NCI-H146 treated with DMSO at 0.1 percent for 48 hours (cell line): ENCODE data around the gene ASB11.

Experiments
- DNase-seq: peaks from one replicate; lab custom pipeline; 2025; ENCODE audit not compliant: unreplicated experiment; lab: John Stamatoyannopoulos, UW

ASB11 gene, protein sequence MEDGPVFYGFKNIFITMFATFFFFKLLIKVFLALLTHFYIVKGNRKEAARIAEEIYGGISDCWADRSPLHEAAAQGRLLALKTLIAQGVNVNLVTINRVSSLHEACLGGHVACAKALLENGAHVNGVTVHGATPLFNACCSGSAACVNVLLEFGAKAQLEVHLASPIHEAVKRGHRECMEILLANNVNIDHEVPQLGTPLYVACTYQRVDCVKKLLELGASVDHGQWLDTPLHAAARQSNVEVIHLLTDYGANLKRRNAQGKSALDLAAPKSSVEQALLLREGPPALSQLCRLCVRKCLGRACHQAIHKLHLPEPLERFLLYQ

DNA sequence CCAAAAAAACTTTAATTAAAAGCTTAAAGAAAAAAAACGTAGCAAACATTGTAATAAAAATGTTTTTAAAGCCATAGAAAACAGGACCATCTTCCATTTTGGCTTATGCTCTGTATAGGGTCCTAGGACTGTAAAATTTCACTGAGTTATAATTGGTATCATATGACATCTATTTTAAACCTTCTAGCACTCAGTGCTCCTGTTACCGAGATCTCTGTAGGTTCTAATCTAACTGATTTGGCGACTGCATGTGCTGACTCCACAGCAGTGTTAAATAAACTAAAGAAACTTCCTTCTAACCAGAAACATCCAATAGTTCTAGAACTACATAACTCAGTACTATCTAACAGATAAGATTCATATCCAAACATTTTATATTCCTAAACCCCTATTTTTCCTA, at the start of gene ASB11:
Gene ASB11 (minus strand): TSS at position 132 of the 400 bp plus-strand sequence. CDS start 35 bp downstream, at position 97.
- no peak for DNase-seq

DNA sequence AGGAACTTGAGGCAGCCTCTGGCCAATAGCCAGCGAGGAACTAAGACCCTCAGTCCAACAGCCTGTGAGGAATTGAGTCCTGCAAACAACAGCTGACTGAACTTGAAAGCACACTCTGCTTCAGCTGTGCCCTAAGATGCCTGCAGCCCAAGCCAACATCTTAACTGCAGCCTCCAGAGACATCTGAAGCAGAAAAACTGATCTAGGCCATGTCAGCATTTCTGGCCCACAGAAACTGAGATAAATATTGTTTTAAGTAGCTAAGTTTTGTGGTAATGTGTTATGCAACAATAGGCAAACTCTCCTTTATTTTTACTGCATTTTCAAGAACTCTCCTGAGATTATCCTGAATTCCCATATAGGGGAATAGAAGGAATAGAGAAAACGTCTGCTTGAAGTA, 44.3 kb upstream of the ASB11 start:
- no peak for DNase-seq

DNA sequence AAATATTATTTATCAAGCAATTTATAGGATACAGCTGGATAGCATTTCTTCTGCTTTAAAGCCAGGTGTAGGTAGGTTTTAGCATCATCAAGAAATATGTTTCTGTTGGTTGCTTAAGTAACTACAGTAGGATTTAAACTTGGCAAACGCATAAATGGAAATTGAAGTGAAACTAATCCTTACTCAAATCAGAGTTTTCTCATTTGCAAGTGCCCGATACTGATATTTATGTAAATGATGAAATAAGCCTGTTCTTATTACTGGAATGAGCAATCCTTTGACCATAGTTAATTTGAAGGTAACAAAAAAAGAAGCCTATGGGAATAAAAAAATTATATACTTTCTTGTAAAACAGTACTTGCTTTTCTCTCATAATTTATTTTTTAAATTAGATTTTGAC, 43.1 kb upstream of the ASB11 start:
- DNase-seq, result no peak

DNA sequence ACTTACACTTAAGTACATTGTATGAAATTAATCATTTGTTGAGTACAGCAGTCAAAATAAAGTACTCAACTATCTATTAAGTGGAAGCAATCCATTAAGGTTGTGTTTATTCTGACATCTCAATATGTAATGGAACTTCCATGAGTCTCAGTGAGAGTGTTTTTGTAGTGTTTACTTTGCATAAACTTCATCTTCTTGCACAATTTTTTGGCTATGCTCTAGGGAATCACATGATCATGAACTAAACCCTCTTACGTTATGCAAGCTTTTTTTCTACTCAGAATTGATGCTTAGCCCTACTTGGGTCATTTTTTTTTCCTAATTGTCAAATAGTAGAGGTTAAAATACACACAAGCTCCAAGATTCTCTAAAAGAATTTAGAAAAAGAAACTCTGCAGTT, 41.0 kb upstream of the ASB11 start:
- no peak for DNase-seq

DNA sequence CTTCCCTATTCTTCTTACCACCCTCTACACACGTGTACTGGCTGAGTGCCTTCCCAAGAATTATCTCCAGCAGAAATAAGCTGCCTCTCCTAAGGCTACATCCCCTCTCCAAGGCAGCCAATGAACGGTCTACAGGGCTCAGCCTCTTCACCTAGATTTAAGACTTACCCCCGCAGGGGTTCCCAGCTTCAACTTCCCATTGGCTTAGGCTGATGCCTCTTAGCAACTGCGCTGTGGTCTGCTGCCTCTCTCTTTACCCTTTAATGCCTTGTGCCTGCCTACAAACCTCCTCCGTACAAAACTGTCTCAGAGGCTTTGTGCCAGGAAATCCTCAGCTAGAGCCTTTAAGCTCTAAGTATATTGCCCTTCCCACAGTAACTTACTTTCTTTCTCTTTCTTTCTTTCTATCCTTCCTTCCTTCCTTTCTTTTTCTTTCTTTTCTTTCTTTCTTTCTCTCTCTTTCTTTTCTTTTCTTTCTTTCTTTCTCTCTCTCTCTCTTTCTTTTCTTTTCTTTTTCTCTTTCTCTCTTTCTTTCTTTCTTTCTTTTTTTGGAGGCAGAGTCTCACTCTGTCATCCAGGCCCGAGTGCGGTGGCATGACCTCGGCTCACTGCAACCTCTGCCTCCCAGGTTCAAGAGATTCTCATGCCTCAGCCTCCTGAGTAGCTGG, 35.0 kb upstream of the ASB11 start:
- no peak for DNase-seq

DNA sequence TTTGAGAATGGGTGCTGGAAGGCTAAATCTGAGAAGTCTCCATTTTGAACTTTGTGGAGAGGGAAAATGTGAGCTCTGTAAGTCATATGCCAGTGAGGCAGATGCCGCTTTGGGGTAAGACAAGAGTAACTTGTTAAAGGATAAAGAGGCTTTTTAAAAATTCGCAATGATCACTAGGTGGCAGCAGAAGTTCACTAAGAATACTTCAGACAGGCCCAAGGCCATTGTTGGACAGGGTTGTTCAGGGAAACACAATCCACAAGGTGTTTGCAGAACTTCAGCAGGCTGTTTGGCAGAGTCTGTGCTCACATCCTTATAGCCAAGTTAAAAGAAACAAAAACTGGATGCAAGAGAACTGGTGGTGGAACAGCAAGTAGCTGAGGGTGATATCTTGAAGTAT, 33.6 kb upstream of the ASB11 start:
- DNase-seq, result peak; percentile 34

DNA sequence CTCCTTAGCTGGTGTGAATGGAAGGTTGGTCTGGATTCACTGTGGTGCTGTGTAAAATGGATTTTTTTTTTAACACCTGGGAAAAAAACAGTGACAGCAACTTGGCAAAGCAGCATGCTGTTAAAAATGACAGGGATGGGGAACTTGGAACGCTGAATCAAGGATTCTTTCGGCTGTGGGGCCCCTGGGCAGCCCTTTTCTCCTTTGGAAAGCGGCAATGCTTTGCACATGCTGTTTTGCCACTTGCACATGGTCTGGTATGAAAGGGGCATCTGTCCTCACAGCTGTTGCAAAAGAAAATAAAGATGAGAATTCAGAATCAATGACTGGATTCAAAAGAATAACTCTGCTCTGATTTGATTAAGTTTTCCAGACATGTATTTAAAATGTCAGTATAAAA, 30.5 kb upstream of the ASB11 start:
- DNase-seq, result no peak

DNA sequence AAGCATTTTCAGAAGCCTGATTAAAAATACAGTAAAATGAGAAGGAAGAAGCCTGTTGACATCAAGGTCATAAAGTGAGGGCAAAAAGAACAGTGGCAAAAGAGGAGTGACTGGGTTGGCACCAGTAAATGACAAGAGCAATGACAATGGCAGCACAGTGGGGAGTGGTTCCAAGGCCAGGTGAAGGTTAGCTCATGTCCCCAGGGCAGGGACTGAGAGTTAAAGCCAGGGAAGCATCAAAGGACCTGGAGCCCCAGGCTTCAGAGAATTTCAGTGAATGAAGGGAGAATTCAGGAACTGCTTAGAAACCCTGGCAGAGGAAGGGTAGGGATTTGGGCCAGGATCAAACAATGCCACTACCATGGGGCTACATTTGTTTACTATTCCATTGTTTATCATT, 28.7 kb upstream of the ASB11 start:
- DNase-seq, result peak; percentile 35

DNA sequence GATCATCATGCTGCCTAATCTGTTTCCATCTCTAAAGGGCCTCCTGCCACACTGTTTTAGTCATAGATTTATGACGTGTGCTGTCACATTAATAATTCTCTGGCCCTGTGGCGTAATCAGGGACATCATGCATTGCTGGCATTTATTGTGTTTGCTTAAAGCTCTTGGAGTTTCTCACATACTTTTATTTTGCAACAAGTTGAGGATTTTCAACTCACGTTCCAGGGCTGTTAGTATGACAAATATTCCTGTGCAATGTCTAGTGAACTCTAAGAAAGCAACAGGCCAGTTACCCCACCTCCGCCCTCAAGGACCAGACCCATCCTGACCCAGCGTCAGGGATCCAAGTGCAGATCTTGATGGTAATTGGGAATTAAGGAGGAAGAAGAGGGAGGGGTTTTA, 27.6 kb upstream of the ASB11 start:
- DNase-seq, result no peak

DNA sequence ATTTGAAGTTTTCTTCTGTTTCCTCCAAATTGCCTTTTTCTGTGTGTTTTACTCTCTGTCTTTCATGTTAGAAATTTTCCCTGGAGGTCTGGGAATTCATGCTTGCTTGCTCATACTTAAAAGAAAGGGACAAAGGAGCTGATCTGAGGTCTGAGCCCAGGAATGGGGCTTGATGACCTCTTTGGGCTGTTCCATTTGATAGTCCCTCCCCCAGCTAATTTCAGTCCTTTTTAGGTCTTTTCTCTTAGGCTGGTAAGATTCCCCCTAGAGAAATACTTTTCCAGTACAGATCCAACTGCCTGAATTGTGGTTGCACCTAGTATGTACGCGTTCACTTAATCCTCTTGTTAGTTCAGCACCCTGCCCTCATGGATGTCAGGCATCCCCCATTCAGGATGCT, 25.4 kb upstream of the ASB11 start:
- no peak for DNase-seq

DNA sequence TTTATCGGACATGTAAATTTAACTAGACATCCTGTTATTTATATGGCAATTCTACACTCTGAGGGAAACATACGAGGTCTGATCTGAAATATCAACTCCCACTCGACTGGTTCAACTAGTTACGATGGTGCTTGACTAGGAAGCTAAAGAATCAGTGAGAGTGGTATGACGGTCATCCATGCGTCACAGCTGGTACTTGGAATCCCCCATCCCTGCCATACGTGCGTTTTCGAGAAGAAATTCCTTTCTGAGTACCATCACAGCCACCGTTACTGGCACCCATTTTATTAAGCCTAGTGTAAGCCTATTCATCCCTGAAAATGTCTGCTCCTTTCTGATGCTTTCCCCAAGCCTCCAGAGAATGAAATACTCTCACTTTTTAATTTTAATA, 20.6 kb upstream of the ASB11 start:
- peak; percentile 35 for DNase-seq

DNA sequence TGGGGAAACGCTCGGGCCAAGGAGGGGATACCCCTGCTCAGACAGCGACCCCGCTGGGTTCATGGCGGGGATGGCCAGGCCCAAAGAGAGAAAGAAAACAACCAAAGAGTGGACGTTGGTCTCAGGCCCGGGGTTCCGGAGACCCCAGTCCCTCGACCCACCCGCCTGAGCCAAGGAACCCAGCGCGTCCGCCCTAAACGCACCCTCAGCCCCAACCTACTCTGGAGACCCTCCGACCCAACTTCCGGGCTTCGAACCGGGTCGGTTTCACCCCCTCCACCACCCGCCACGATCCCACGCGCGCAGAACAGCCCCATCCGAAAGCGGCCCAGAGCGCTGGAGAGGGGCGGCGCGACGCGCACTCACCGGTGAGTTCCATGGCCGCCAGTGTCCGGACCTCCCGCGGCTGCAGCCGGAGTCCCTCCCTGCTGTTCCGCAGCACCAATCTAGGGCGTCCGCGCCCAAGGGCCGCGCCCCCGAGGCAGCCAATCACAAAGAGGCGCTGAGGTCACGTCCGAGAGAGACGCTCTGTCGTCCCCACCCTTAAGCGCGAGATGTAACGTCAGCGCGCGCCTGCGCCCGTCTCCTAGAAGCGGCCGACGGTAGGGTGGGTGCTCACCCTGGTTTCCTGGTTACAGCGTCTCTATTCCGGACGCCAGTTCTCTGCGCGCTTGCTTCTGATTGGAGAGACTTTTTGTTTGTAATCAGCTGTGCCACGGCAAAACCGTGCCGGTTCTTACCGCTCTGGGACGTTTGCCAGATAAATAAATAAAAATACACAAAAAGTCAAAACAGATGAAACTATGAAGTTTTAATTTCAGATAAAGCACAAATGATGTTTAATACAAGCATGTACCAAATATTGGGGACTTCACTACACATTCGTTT, 19.9 kb upstream of the ASB11 start, which contains the start of gene PIGA:
Gene PIGA (minus strand): TSS at position 389 of the 888 bp plus-strand sequence. CDS start 3,593 bp downstream, outside the sequence.
- peak; percentile 86 for DNase-seq

DNA sequence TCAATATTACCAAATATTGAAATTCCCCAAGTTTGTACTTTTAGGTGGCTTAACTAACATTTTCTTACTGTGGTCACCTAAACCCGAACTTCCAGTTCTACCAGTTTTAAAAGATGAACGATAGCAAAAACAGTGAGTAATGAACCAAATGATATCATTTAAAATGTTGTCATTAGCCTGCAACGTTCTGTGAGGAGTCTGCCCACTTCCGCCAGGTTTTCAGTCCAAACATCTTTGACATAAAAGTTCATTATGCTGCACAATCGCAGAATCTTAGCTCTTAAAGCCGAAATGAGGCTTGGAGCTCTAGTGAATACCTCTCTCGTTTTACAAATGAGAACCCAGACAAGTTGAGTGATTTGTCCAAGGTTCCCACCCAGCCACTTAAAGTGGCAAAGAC, 19.1 kb upstream of the ASB11 start:
- DNase-seq, result no peak

DNA sequence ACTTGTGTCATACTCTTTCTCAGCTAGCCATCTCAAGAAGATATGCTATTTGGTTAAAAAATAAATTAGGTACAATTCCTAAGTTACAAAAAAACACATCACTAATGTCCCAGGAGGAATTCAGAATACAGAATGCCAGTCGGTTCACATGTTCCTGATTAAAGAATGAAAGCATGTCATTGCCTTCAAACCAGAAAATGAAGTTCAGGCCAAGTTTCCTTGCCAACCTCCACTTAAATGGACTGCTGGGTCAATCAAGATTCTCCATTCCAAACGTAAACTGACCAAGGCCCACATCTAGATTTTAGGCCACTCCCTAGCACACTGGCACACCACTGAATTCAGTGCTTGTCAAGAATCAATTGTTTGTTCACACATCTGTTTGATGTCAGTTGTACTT, 13.4 kb upstream of the ASB11 start:
- no peak for DNase-seq

DNA sequence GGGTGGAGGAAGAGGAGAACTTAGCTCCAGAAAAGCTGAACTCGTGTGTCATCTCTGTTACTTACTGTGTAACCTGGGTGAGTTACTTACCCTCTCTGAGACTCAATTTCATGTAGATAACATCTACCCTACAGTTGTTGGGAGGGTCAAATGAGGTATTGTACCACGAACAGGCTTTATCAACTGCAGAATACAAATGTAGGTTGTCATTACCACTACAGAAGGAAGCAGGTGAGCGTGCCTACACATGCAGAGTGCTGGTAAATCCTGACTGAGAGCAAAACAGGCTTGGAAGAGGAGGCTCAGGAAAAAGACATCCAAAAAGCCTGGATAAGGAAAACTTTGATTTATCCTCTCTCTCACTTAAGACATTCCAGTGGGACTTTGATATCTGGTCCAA, 12.7 kb upstream of the ASB11 start:
- no peak for DNase-seq

DNA sequence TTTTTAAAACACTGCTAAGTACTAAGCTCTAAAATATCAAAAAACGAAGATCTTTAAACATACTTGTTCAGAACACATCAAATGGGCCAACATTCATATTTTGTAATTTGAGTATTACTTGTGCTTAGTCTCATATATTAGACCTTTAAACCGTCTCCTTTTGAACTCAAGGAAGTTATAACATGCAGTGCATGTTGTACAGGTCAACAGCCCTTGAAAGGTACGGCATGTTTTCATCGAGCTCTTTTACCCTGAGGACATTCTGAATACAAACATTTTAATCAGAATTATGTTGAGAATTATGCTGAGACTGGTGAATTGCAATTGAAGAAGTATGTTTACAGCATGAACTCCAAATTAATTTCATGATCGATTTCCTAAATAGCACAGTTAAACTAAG, 7.0 kb upstream of the ASB11 start:
- DNase-seq, result no peak

DNA sequence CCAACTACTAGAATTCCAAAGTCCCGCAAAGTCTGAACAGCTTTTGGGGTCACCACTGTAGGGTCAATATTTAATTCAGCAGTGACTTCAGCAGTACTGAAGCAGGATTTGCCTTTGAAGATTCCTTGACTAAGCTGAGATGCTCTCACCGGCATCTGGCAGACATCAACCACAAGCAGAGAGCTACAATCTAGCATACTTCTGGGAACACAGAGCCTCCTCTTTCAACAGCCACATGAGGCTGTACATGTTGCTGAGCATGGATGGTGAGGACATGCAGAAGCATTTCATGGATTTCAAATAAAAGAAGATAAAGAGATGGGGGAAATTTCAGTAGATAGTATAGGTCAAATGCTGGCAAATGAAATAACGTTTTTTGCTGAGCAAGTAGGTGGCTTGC, 6.6 kb upstream of the ASB11 start:
- no peak for DNase-seq

DNA sequence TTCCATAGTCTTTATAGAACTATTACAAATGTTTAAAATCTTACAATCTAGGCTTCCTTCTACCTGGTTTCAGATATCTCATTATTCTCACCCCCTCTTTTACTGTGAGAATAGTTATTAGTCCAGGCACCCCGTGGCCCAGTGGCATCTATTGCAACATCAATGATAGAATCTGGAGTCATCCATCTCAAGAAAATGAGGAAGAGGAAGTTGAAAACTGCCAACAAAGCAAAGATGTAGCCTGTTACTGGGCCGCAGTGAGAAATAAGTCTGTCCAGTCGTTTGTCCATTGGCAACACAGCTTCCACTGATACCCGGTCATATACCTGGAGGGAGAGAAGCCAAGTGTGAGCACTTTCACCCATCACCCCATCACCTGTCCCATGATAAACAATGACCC, 6.0 kb upstream of the ASB11 start:
- no peak for DNase-seq

DNA sequence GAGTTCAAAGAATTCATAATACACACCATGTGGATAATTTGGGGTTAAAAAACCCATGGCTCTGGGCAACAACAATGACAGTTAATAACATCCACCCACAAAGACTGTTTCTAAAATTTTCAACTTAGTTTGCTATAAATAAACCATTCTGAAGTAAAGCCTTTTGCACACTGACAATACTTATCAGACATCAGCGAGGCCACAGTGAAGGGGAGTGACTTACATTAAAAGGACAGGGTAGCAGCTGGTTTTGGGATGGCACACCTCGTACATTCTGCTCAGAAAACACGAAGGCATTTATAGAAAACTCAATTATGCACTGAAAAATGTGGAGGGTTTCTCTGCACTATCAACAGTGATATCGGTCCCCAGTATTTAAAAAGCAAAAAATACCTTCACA, 4.9 kb upstream of the ASB11 start:
- DNase-seq, result no peak

DNA sequence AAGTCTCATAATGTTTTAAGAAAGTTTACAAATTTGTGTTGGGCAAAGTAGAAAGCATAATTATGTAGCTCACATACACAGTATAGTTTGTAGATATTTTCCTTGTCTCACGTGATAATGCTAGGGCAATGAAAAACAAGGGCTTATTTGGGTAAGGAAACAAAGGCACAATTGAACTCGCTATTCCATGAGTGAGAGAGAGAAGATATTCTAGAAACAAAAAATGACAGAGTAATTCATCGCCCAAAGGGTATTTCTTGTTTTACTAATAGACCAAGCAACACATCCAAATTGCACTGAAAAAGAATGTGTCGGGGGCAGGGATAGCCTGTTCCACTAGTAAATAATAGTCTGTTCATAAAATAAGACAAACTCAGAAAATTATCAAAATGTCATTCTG, 3.6 kb upstream of the ASB11 start:
- DNase-seq, result no peak

DNA sequence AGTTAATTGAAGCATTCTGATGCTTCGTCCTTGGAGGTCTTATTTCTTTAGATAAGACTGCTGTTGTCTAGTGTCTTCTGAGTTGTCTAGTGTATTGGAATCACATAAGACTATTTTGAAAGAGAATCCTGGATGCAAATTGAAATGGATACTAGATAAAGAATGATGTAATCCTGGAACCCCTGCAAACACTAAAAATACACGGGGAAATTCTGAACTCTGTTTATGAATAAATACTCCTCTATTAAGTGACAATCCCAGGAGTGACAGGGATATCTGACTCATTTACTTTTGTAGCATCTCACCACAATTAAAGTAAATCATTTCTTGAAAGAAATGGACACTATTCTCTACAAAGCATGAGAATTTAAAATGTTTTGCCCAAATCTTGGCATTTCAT, 968 bp downstream of the ASB11 start:
- DNase-seq, result no peak

DNA sequence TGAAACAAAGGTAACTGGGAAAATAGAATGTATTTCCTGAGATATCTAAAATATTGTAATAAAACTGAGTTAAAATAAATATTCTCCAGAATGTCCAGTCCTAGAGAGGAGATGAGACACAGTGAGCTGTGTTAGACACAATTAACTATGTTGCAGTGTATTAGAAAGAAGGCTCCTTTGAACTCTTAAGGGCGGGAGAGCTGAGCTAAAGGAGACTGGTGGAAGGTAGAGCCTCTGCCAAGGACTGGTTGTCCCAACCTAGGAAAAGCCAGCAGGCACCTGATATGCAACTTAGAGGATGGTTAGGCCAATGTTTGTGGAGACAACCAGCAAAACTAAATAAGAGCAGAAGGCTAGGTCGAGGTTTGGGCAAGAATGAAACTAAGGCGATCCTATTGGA, 4.3 kb downstream of the ASB11 start:
- no peak for DNase-seq
